Subcutaneous adipose tissue (tissue), 4 donors: Measurements from ENCODE around the gene TOR2A. TPM values are rescaled to one million over a fixed set of nuclear protein-coding genes. Genes with fewer than 3 reads are reported as not detected.

Source experiments
- CTCF ChIP-seq: fragments of 450-650 bp; IDR thresholded peaks from one replicate; pipeline ENCODE4 v1.5.1; 2016; ENCODE audit warnings: low read depth, mild to moderate bottlenecking, control low read depth, antibody characterized with exemption, moderate library complexity
- total RNA-seq, 4 donors: library from RNA; depleted of rRNA; stranded (reverse); fragments of >200 nt; gene quantifications; one replicate each; pipeline ENCODE4 v1.1.0, GENCODE V29; 2016

TOR2A gene
- total RNA-seq, 4 donors from 2014 or later: 4.1 to 14.3 (median 8.8) TPM

GRCh38 chr9:127770905-127771569 lies 35.9 kb upstream of the TOR2A start:
- TF ChIP-seq CTCF: no peak

DNA sequence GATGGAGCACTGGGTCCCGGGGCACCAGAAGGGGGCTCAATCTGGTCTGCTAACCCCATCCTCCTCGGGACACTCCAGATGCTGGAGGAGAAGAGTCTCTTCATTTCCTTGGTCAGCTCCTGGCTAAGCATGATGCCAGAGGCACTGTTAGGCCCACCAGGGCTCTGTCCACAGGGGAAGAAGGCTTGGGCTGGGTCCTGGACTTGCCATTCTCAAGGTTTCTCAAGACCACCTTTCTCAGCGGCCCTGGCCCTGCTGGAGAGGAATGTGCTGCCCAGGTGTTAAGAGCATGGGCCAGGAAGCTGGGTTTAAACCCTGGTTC lies 35.5 kb upstream of the TOR2A start:
- no peak for TF ChIP-seq CTCF

- TF ChIP-seq CTCF: no peak
Measured at GRCh38 chr9:127769929-127770582, 35.0 kb upstream of the TOR2A start.

DNA sequence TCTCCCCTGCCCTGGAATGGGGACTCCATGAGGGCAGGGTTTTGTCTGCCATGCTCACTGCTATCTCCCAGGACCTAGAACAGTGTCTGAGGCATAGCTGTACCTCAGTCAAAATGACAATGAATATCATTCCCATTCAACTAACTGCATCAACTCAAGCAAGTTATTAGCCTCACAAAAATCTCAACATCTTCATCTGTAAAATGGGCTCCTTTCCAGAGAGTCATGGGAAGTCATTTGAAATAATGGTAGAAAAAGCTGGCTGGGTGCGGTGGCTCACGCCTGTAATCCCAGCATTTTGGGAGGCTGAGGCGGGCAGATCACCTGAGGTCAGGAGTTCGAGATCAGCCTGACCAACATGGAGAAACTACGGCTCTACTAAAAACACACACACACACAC lies 34.0 kb upstream of the TOR2A start:
- TF ChIP-seq CTCF: no peak

DNA sequence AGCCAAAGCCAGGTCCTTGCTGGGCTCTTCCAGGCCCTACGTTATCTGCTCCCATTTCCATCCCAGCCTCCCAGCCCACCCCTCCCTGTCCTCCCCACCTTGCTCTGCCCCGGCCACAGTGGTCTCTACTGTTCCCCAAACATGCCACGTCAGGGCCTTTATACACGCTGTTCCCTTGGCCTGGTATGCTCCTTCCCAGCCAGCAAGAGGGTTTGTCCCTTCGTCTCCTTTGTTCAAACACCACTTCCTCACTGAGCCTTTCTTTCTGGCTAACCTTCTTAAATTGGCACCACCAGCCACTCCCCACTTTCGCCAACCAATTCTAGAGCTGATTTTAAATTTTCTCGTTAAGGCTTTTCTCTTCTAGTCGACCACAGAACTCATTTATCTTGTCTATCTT lies 33.6 kb upstream of the TOR2A start:
- TF ChIP-seq CTCF: no peak

DNA sequence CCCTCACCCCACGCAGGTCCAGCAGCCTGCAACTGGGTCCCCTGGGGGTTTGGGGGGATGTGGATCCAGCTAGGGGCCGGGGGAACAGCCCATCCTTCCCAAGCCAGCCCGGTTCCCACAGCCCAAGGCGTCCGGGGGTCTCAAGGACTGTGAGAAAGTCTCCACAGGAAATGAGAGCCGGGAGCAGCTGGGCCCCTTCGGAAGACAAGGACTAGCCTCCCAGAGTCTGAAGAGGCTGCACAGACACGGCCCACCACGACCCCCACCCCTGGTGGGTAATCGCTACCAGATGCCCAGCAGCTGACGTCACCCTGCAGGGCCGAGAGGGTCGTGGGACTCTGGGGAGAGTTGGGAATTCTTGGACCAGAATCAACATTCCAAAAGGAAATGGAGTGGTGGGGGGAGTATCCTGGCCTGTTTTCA lies 32.8 kb upstream of the TOR2A start:
- TF ChIP-seq CTCF: no peak

DNA sequence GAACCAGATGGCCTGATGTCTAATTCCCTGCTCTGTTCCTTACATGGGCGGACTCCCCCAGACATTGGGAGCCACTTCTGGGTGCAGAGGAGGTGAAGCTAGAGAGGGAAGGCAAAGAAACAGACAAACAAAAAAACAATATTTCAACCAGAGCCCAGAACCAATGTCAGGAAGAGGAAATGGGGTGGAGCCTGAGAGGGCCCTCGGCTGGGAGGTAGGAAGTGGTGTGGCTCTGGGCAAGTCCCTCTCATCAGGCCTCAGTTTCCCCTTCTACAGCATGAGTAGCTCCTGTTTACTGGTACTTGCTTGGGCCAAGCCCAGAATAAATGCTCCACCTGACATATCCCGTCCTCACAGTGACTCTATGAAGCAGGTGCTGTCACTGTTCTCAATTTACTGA lies 32.3 kb upstream of the TOR2A start:
- TF ChIP-seq CTCF: no peak
